GM12865 (cell line): ENCODE data around the gene PLA2G15.
A peak's percentile ranks its signal among the peaks of the same experiment; 100 is the strongest.

Experiments used
- DNase-seq: peaks from one replicate; pipeline ENCODE4 v3.0.0; 2010; ENCODE audit warnings: low read depth
- H3K4me3 ChIP-seq: 2 replicates; pipeline ENCODE4 v1.5.1; 2011; ENCODE audit warnings: mild to moderate bottlenecking, low read depth, low read length, control low read depth
- TF ChIP-seq, protein P1 (sequence below): IDR thresholded peaks from 2 replicates; pipeline ENCODE4 v1.5.1; 2011; ENCODE audit warnings: low read length, control low read depth, low read depth, inconsistent platforms; ENCODE audit not compliant: insufficient read depth; ENCODE audit errors: missing control alignments

Gene PLA2G15

DNA sequence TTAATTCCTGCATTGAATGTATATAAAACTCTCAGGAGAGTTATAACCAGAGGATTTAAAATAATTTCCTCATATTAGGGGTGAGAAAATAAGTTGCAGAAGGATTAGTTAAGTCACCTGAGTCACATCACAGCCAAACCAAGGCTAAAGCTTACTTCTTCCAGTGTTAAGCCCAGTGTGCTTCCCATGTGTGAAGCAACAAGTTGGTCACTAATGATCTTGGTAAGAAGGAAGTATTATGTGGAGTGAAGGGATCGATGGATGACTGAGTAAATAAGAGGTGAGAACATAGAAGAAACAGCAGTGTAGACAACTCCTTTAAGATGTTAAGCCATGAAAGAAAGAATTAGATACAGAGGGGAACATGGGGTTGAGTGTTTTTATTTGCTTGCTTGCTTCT, 29.9 kb upstream of the PLA2G15 start:
- TF ChIP-seq, protein P1, sequence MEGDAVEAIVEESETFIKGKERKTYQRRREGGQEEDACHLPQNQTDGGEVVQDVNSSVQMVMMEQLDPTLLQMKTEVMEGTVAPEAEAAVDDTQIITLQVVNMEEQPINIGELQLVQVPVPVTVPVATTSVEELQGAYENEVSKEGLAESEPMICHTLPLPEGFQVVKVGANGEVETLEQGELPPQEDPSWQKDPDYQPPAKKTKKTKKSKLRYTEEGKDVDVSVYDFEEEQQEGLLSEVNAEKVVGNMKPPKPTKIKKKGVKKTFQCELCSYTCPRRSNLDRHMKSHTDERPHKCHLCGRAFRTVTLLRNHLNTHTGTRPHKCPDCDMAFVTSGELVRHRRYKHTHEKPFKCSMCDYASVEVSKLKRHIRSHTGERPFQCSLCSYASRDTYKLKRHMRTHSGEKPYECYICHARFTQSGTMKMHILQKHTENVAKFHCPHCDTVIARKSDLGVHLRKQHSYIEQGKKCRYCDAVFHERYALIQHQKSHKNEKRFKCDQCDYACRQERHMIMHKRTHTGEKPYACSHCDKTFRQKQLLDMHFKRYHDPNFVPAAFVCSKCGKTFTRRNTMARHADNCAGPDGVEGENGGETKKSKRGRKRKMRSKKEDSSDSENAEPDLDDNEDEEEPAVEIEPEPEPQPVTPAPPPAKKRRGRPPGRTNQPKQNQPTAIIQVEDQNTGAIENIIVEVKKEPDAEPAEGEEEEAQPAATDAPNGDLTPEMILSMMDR, result no peak
- H3K4me3 ChIP-seq, result no peak overlapping the region
- DNase-seq, result no peak

DNA sequence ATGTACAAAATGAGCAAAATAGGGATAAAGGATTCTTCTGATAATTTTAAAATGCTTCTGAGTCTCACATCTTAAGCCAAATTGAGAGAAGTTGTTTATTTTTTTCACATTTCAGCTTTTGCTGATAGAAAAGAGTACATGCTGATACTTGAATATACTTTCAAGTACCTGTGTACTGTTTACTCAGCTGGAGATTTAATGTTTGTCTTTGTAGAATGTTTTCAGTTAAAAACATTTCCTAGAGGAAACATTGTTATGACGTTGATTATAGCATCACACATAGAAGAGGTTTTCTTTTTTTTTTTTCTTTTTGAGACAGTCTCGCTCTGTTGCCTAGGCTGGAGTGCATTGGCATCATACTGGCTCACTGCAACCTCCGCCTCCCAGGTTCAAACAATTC, 28.9 kb upstream of the PLA2G15 start:
- TF ChIP-seq, protein P1, result no peak
- no peak overlapping the region for H3K4me3 ChIP-seq
- DNase-seq, result no peak

- no peak for DNase-seq
- no peak overlapping the region for H3K4me3 ChIP-seq
- TF ChIP-seq, protein P1, result no peak
Observed at GRCh38 chr16:68217506-68217905, 27.7 kb upstream of the PLA2G15 start.

DNA sequence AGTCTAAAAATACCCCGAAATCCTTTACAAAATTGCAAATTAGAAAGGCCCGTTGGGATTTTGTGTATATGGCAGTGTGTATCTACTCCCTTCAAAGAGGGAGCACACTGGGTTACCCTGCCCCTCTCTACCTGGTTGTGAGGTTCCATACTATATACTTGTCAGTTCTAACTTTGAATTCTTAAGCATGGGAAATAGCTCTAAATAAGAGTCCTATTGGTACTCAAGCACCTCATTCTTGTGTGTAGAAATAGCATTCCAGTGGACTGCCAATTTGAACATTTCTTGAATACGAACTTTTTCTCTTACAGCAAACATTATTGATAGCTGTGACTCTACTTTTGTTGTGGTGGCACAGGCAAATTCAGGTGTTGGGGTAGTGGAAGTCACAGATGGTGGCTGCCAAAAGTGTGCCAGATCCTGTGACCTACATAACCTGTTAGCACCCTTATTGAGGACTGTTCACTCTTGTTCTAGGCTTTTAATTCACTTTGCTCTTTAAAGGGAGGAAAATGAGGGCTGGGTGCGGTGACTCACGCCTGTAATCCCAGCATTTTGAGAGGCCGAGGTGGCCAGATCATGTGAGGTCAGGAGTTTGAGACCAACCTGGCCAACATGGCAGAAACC, 25.3 kb upstream of the PLA2G15 start:
- TF ChIP-seq, protein P1, result no peak
- no peak overlapping the region for H3K4me3 ChIP-seq
- no peak for DNase-seq

GRCh38 chr16:68223072-68223471, 22.1 kb upstream of the PLA2G15 start:
- H3K4me3 ChIP-seq, result no peak overlapping the region
- TF ChIP-seq, protein P1, result no peak
- no peak for DNase-seq

- no peak for DNase-seq
- TF ChIP-seq, protein P1, result no peak
- H3K4me3 ChIP-seq, result no peak overlapping the region
Observed at GRCh38 chr16:68226116-68226515, 19.1 kb upstream of the PLA2G15 start.

- TF ChIP-seq, protein P1, result no peak
- no peak overlapping the region for H3K4me3 ChIP-seq
- DNase-seq, result peak; percentile 64
Observed at GRCh38 chr16:68227183-68227793, 17.9 kb upstream of the PLA2G15 start.
